ENCODE results near the gene IGF1. TPM values are rescaled to one million over a fixed set of nuclear protein-coding genes. Genes with fewer than 3 reads are reported as not detected.

The IGF1 gene
- total RNA-seq, 1 donor from 2014 or later = under 0.01 TPM

- no peak for TF ChIP-seq CTCF (IDR thresholded peaks at IDR 0.05; ENCODE audit: insufficient read depth, low read length, poor library complexity, severe bottlenecking)
- DNase-seq (ENCODE audit: low read depth) = no peak
- Histone ChIP-seq H3K36me3 (ENCODE audit: control insufficient read depth, insufficient read depth, low read length) (no peaks in the 10 kb centered on the region), H3K4me3 (ENCODE audit: low read depth, low read length) (no peak overlapping the region), H3K27me3 (ENCODE audit: control insufficient read depth, insufficient read depth, low read length) (no peaks in the 10 kb centered on the region)
Observed at GRCh38 chr12:102351322-102351721, 129.0 kb downstream of the IGF1 start.

- H3K36me3 ChIP-seq (ENCODE audit: control insufficient read depth, insufficient read depth, low read length) = no peaks in the 10 kb centered on the region
- no peak overlapping the region for H3K4me3 ChIP-seq (ENCODE audit: low read depth, low read length)
- no peak for TF ChIP-seq CTCF (IDR thresholded peaks at IDR 0.05; ENCODE audit: insufficient read depth, low read length, poor library complexity, severe bottlenecking)
- DNase-seq (ENCODE audit: low read depth) = no peak
- H3K27me3 ChIP-seq (ENCODE audit: control insufficient read depth, insufficient read depth, low read length) = no peaks in the 10 kb centered on the region
Observed at GRCh38 chr12:102350070-102350469, 130.3 kb downstream of the IGF1 start.

DNA sequence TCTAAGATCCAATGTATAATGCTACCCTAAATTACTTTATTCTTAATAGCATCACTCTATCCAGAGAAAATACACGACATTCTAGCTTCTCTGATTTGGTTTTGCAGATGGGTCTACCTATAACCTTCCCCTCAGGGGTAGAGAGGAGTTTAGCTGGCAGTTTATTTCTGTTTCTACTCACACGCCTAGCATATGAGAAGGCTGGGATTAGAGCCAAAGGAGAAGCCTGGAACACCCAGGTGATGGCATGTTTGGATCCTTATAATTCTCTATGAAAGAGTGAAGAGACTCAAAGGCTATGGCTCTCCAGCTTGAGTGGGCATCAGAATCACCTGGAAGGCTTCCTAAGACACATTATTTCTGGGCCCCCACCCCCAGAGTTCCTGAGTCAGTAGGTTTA lies 131.3 kb downstream of the IGF1 start:
- Histone ChIP-seq H3K4me3 (ENCODE audit: low read depth, low read length) (no peak overlapping the region), H3K27me3 (ENCODE audit: control insufficient read depth, insufficient read depth, low read length) (no peaks in the 10 kb centered on the region), H3K36me3 (ENCODE audit: control insufficient read depth, insufficient read depth, low read length) (no peaks in the 10 kb centered on the region)
- TF ChIP-seq CTCF (IDR thresholded peaks at IDR 0.05; ENCODE audit: insufficient read depth, low read length, poor library complexity, severe bottlenecking) = no peak
- DNase-seq (ENCODE audit: low read depth) = no peak

- no peak for DNase-seq (ENCODE audit: low read depth)
- no peaks in the 10 kb centered on the region for H3K27me3 ChIP-seq (ENCODE audit: control insufficient read depth, insufficient read depth, low read length)
- TF ChIP-seq CTCF (IDR thresholded peaks at IDR 0.05; ENCODE audit: insufficient read depth, low read length, poor library complexity, severe bottlenecking) = no peak
Observed at GRCh38 chr12:102347811-102348210, 132.6 kb downstream of the IGF1 start.

More at GRCh38 chr12:102347811-102348210, 132.6 kb downstream of the IGF1 start:
- no peak overlapping the region for H3K4me3 ChIP-seq (ENCODE audit: low read depth, low read length)
- no peaks in the 10 kb centered on the region for H3K36me3 ChIP-seq (ENCODE audit: control insufficient read depth, insufficient read depth, low read length)

All from kidney epithelial cell (primary cell).